HG03460 (cell line): ENCODE measurements around the gene YRDC.

Experiments used
- ATAC-seq: cut with Tn5 transposase; IDR thresholded peaks from one replicate; pipeline ENCODE4 v1.9.1; 2021; ENCODE audit not compliant: unreplicated experiment

The YRDC gene

GRCh38 chr1:37807555-37808368, at the start of gene YRDC, which contains the start of gene C1orf122:
TSS of gene YRDC (minus strand) at chr1:37808208. CDS start at chr1:37808180, 28 bp downstream.
TSS of gene C1orf122 (plus strand) at chr1:37807790. CDS start at chr1:37808405, 615 bp downstream.
- ATAC-seq: peak; percentile 85

GRCh38 chr1:37854406-37854805, 46.4 kb upstream of the YRDC start:
- ATAC-seq: no peak

- ATAC-seq: no peak
These were observed 45.1 kb upstream of the YRDC start for GRCh38 chr1:37853157-37853556.

GRCh38 chr1:37851782-37852210, 43.8 kb upstream of the YRDC start:
- no peak for ATAC-seq

GRCh38 chr1:37851262-37851661, 43.3 kb upstream of the YRDC start:
- ATAC-seq: no peak

- no peak for ATAC-seq
These were observed 42.4 kb upstream of the YRDC start for GRCh38 chr1:37850352-37850955.

- ATAC-seq: no peak
These were observed 41.5 kb upstream of the YRDC start for GRCh38 chr1:37849480-37849879.

GRCh38 chr1:37846647-37847339, 38.8 kb upstream of the YRDC start:
- ATAC-seq: no peak

- no peak for ATAC-seq
These were observed 37.8 kb upstream of the YRDC start for GRCh38 chr1:37845786-37846185.

GRCh38 chr1:37845049-37845646, 37.1 kb upstream of the YRDC start:
- ATAC-seq: no peak

- no peak for ATAC-seq
These were observed 36.5 kb upstream of the YRDC start for GRCh38 chr1:37844536-37844935.

- no peak for ATAC-seq
These were observed 33.6 kb upstream of the YRDC start for GRCh38 chr1:37841652-37842051.

GRCh38 chr1:37840711-37841110, 32.7 kb upstream of the YRDC start:
- no peak for ATAC-seq

GRCh38 chr1:37839676-37840075, 31.7 kb upstream of the YRDC start:
- no peak for ATAC-seq

GRCh38 chr1:37836788-37837187, 28.8 kb upstream of the YRDC start:
- no peak for ATAC-seq

- no peak for ATAC-seq
These were observed 23.8 kb upstream of the YRDC start for GRCh38 chr1:37831809-37832208.

GRCh38 chr1:37831109-37831508, 23.1 kb upstream of the YRDC start:
- no peak for ATAC-seq

GRCh38 chr1:37828410-37829074, 20.5 kb upstream of the YRDC start:
- ATAC-seq: no peak

GRCh38 chr1:37825506-37825905, 17.5 kb upstream of the YRDC start:
- no peak for ATAC-seq

- no peak for ATAC-seq
These were observed 16.0 kb upstream of the YRDC start for GRCh38 chr1:37824001-37824400.
